Hindlimb muscle (tissue), 1 donor: Measurements from ENCODE around the gene ANKRD12. TPM values are rescaled to one million over a fixed set of nuclear protein-coding genes. Genes with fewer than 3 reads are reported as not detected.
"Not testable (repeated sequence)": the region's sequence is repeated elsewhere in the genome, so short reads cannot be mapped to it uniquely, and the experiment has no call there.

Experiments used
- DNase-seq: peaks from one replicate; pipeline ENCODE4 v3.0.0-alpha.2; 2013
- polyA plus RNA-seq: library from polyadenylated mRNA; unstranded; fragments of 120-200 nt; gene quantifications from one replicate; pipeline ENCODE4 v1.2.1, GENCODE V29; 2013; ENCODE audit not compliant: insufficient read length

ANKRD12 gene
- polyA plus RNA-seq, 1 donor, result 19.5 TPM

GRCh38 chr18:9147440-9148202 is 11.0 kb downstream of the ANKRD12 start:
- DNase-seq, result peak; percentile 60

GRCh38 chr18:9148203-9148552 is 11.6 kb downstream of the ANKRD12 start:
- no peak for DNase-seq

DNA sequence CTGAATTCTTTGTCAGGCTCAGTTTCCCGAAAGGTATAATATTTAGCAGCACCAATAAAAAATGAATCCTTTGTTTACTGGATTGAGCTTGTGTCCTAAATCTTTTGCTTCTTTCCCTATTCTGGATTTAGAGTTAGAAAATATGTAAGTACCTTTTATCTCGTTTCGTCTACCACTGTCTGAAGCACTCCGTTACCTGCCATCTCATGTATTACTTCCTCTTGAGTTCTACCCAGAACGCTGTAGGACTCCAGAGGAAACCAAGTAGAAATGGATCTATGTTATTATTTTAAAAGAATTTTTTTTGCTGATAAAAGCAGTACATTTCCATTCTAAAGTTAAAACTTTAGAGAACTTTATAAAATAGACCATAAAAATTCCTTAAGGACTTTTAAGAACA is 13.5 kb downstream of the ANKRD12 start:
- no peak for DNase-seq

DNA sequence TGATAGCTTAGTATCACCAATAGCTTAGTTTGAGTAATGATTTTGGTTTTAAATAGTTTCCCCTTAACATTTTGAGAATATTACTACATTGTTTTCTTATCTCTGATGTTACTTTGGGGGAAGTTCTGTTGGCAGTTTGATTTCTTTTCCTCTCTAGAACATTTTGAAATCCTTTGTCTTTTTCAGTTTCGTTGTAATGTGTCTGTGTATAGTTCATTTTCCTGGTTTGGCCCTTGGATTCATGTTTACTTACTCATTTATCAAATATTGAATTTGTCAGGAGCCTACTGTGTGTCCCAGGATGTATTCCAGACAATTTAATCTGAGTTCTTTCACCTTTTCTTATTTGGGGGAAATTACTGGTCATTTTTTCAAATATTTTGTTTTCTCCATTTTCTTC is 16.7 kb downstream of the ANKRD12 start:
- no peak for DNase-seq

- no peak for DNase-seq
These were observed 20.1 kb downstream of the ANKRD12 start for GRCh38 chr18:9156604-9157249.

GRCh38 chr18:9157806-9158205 is 21.2 kb downstream of the ANKRD12 start:
- DNase-seq, result no peak

DNA sequence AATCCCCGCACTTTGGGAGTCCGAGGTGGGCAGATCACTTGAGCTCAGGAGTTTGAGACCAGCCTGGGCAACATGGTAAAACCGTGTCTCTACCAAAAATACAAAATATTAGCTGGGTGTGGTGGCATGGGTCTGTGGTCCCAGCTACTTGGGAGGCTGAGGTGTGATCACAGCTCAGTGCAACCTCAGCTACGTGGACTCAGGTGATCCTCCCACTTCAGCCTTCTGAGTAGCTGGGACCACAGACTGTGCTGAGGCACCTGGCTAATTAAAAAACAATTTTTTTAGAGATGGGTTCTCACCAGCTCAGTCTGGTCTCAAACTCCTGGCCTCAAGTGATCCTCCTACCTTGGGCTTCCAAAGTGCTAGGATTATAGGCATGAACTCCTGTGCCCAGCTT is 23.4 kb downstream of the ANKRD12 start:
- DNase-seq, result no peak

DNA sequence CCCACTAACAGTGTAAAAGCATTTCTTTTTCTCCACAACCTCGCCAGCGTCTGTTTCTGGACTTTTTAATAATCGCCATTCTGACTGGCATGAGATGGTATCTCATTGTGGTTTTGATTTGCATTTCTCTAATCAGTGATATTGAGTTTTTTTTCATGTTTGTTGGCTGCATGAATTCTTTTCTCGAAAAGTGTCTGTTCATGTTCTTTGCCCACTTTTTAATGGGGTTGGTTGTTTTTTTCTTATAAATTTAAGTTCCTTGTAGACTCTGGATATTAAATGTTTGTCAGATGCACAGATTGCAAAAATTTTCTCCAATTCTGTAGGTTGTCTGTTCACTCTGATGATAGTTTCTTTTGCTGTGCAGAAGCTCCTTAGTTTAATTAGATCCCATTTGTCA is 26.1 kb downstream of the ANKRD12 start:
- not testable (repeated sequence) for DNase-seq

GRCh38 chr18:9164149-9164548 is 27.6 kb downstream of the ANKRD12 start:
- not testable (repeated sequence) for DNase-seq

- not testable (repeated sequence) for DNase-seq
These were observed 29.3 kb downstream of the ANKRD12 start for GRCh38 chr18:9165883-9166282.

- DNase-seq, result not testable (repeated sequence)
These were observed 32.9 kb downstream of the ANKRD12 start for GRCh38 chr18:9169515-9169914.

GRCh38 chr18:9171919-9172318 is 35.3 kb downstream of the ANKRD12 start:
- DNase-seq, result not testable (repeated sequence)

- DNase-seq, result no peak
These were observed 36.0 kb downstream of the ANKRD12 start for GRCh38 chr18:9172506-9173127.

DNA sequence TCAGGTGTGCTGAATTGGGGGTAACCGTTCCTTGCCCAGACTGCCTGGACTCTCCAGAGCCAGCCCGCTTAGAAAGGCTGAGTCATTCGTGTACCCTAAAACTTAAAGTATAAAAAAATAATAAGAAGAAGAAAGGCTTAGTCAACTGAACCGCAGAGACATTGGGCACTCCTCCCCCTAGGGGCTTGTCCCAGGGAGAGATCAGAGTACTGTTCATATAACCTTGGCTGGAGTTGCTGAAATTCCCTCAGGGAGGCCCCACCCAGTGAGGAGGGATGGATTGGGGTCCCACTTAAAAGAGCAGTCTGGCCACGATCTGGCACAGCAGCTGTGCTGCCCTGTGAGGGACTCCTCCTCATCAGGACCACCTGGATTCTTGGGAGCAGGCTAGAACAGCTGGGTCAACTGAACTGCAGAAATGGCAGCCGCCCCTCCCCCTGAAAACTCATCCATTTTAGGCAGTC is 37.2 kb downstream of the ANKRD12 start:
- DNase-seq, result no peak

DNA sequence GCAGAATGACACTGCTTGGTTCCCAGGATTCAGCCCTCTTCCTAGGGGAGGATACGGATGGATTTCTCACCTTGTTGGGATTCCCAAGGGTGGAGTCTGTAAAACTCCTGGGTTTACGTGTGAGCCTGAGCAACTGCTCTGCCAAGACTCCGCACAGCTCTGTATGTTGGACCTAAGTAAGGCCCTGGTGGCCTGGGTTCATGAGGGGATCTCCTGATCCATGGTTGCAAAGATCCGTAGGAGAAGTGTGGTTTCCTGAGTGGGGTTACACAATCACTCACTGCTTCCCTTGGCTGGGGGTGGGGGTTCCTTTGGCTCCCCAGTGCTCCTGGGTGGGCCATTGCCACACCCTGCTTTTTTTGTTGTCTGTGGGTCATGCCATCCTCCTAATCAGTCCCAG is 37.7 kb downstream of the ANKRD12 start:
- DNase-seq, result no peak

- DNase-seq, result no peak
These were observed 38.5 kb downstream of the ANKRD12 start for GRCh38 chr18:9175115-9175514.

DNA sequence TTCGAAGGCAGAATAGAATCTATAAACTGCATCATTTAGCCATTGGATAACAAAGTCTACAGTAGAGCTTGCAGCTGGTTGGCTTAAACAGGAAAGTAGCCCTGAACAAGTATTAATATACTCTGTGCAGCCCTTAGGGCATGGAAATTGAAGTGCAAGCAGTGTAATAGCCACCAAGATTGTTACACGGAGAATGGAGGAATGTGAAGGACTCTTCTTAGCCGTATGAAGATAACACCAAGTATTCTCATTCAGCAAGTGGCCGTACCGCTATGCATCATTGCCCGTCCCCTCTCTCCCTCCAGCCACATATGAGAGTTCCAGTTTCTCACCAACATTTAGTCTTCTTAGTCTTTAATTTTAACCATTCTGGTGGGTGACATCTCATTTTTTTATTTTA is 40.5 kb downstream of the ANKRD12 start:
- DNase-seq, result no peak

DNA sequence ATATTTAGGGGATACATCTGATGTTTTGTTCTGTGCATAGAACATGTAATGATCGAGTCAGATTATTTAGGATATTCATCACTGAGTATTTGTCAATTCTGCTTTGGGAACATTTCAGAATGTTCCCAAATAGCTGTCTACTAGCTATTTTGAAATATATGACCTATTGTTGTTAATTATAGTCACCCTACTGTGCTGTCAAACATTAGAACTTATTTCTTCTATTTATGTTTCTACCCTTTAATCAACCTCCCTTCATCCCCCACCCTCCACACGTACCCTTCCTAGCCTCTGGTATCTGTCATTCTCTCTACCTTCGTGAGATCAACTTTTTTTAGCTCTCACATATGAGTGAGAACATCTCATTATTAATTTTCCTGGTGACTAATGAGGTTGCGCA is 40.9 kb downstream of the ANKRD12 start:
- no peak for DNase-seq

GRCh38 chr18:9178557-9178956 is 42.0 kb downstream of the ANKRD12 start:
- DNase-seq, result no peak

DNA sequence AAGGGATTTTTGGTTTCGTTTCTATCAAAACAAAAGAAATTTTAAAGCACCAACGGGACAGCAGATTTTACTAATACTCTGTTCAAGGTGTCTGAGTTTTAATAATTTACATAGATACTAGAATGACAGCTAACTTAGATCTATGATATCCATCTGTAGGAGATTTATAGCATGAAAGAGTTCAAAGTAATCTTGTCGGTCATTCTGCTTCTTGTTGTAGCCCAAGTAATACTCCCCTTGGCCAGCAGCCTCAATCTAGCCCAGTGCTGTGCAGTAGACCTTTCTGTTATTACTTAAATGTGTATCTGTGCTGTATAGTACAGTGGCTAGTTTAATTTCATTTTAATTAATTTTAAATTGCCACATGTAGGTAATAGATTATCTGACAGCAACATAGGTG is 44.7 kb downstream of the ANKRD12 start:
- no peak for DNase-seq

DNA sequence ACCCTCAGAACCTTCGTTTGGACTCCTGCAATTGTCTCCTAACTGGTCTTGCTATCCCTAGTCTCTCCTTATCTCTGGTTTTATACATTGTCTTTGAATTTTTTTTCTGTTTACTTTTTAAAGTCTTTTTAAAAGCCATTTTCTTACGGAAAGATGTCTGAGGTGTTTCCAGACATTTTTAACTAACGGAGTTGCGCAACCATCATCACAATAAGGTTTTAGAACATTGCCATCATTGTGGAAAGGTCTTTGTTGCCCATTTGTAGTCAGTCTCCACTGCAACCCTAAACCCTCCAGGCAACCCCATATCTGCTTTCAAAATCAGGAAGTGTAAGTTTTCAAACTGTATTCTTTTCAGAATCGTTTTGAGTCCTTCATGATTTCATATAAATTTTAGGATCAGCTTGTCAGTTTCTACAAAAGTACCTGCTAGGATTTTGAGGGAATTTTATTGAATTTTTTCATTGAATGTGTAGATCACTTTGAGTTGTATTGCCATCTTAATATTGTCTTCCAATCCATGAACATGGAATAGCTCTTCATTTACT is 46.3 kb downstream of the ANKRD12 start:
- DNase-seq, result no peak

DNA sequence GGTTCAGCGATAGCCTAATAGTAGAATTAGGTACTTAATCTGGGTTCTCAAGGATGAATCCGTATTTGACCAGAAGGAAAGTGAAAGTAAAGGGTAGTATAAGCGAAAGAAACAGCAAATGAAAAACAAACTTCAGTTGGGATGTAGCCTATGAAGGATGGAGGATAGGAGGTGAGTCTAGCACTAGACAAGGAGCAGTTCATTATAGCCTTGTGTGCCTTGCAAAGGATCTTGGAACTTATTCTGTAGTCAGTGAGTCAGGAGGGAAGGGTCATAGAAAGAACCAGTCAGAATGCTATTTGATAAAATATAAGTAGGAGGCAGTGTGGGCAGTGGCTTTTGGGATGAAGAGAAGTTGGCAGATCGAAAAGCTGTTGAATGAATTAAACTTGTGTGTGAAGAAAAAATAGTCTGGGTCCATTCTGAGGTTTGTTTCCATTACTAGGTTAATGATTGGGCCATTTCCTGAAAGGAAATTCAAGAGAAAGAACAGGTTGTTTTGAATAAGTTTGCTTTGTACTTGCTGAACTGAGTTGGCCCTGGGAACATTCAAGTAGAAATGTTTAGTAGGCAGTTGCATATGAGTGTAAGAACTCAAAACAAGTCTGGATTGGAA is 48.5 kb downstream of the ANKRD12 start:
- no peak for DNase-seq
